ENCODE results near the gene KLF11. TPM values are rescaled to one million over a fixed set of nuclear protein-coding genes. Genes with fewer than 3 reads are reported as not detected.

Gene KLF11
- total and polyA plus RNA-seq, 2 of the 8 experiments (the other 6 are each of a cell fraction or from before 2014, with no cell fraction given), result 6.4 to 10.1 TPM

DNA sequence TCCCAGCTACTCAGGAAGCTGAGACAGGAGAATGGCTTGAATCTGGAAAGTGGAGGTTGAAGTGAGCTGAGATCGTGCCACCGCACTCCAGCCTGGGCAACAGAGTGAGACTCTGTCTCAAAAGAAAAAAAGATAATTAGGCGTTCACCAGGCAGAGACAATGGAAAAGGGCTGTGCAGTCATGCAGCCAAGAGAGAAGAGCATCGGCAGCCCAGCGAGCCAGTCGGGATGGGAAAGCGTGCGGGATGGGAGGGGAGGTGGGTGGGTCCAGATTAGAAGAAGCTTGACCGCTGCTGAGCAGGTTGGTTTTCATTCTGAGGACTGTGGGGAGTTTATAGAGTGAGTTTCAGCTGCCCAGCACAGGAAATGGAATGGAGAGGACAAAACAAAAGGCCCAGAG, 51.8 kb downstream of the KLF11 start:
- no peaks in the 10 kb centered on the region for H4K20me1 ChIP-seq (replicated peaks in 1 of 2; ENCODE audit: control insufficient read depth in 1 of 2, insufficient read depth in 2 of 2, low read length in 2 of 2)
- H3K79me1 ChIP-seq (ENCODE audit: low read depth, low read length), result no peaks in the 10 kb centered on the region
- no peak overlapping the region for H4K5ac ChIP-seq (ENCODE audit: insufficient read length, low read depth, low read length)
- no peak overlapping the region for H3K9ac ChIP-seq (replicated peaks in 1 of 4; ENCODE audit: extremely low read depth in 1 of 4, low read depth in 3 of 4, low read length in 3 of 4)
- POLR2A ChIA-PET (ENCODE audit: partially characterized antibody), result interaction anchor here (1.3 to 3.2 kb wide), 3 partner anchors 16 to 38 kb away, joined by 5 to 14 read pairs (median 5); partner anchors contain the start of gene RRM2
- no peak overlapping the region for H2BK120ac ChIP-seq (replicated peaks; ENCODE audit: low read depth, low read length)
- no peak overlapping the region for H2BK20ac ChIP-seq (ENCODE audit: low read length)
- H2AK5ac ChIP-seq (ENCODE audit: low read depth, low read length), result no peak overlapping the region
- H3K56ac ChIP-seq (replicated peaks; ENCODE audit: insufficient read length, low read depth, low read length), result no peak overlapping the region
- H3K4me3 ChIP-seq (ENCODE audit: extremely low read depth in 1 of 4, insufficient read depth in 2 of 4, low read depth in 3 of 4, low read length in 4 of 4), result no peak overlapping the region
- peaks cover 0 to 4% (median 1%) of the 10 kb centered on the region in 4 experiments; a peak in 2 of 7 replicates for H3K4me1 ChIP-seq (replicated peaks in 1 of 4; ENCODE audit: control insufficient read depth in 3 of 4, insufficient read depth in 4 of 4, low read length in 3 of 4)
- H4K8ac ChIP-seq (ENCODE audit: extremely low read depth, insufficient read depth, low read length), result no peak overlapping the region
- H3K4ac ChIP-seq (replicated peaks; ENCODE audit: insufficient read length, low read depth, low read length), result no peak overlapping the region
- no peak overlapping the region for H2BK12ac ChIP-seq (ENCODE audit: low read depth, low read length)
- no peaks in the 10 kb centered on the region for H3K23me2 ChIP-seq (ENCODE audit: low read depth, low read length)
- no peak overlapping the region for H2BK5ac ChIP-seq (ENCODE audit: low read depth, low read length)
- no peak overlapping the region for H3K27ac ChIP-seq (ENCODE audit: low read depth, low read length)
- no peak overlapping the region for H3K23ac ChIP-seq (ENCODE audit: insufficient read length)
- FAIRE-seq (no peak), DNase-seq (ENCODE audit: low read depth in 1 of 2, low spot score in 2 of 2) (no peak)
- CTCF ChIA-PET (ENCODE audit: partially characterized antibody), result interaction anchor here (1.0 to 24.1 kb wide), 6 partner anchors 9 to 326 kb away, joined by 3 to 429 read pairs (median 14); partner anchors contain the start of gene CYS1
- no peak overlapping the region for H3K18ac ChIP-seq (ENCODE audit: extremely low read depth, low read length)
- H3K27me3 ChIP-seq (replicated peaks in 1 of 4; ENCODE audit: control insufficient read depth in 3 of 4, extremely low read depth in 1 of 4, insufficient read depth in 3 of 4, low read length in 3 of 4), result no peaks in the 10 kb centered on the region
- 85% methylated on average over 9 of the region's 9 CpGs; no CpG with 5 or more reads in 1 of the 2 experiments for WGBS, 2 experiments (ENCODE audit: extremely low coverage in 1 of 2, insufficient coverage in 1 of 2, insufficient read length in 1 of 2, insufficient replicate concordance in 2 of 2, low coverage in 1 of 2, low lambda C conversion rate in 2 of 2, missing lambda C conversion rate in 1 of 2)
- H3K4me2 ChIP-seq (ENCODE audit: insufficient read depth in 1 of 2, low read depth in 2 of 2, low read length in 2 of 2), result no peak overlapping the region
- no peaks in the 10 kb centered on the region for H3K36me3 ChIP-seq (ENCODE audit: control insufficient read depth in 2 of 4, insufficient read depth in 4 of 4, low read length in 3 of 4)
- TF ChIP-seq CREB1 (IDR thresholded peaks at IDR 0.05) (no peak), FOSL1 (IDR thresholded peaks at IDR 0.05; ENCODE audit: insufficient read depth, low read depth, low read length) (no peak)
- H2AFZ ChIP-seq (ENCODE audit: low read length), result no peak overlapping the region
- H4K91ac ChIP-seq (replicated peaks; ENCODE audit: insufficient read length, low read length), result no peak overlapping the region
- H3K9me3 ChIP-seq (ENCODE audit: insufficient read depth in 2 of 2, low read depth in 1 of 2, low read length in 1 of 2), result no peaks in the 10 kb centered on the region
- no peak overlapping the region for H3K14ac ChIP-seq (ENCODE audit: insufficient read length)
- H2BK15ac ChIP-seq (ENCODE audit: low read length), result no peak overlapping the region
- H3K79me2 ChIP-seq (ENCODE audit: control insufficient read depth in 1 of 2, insufficient read depth in 2 of 2, low read length in 2 of 2), result no peaks in the 10 kb centered on the region
